ENCODE measurements around the gene IDH3A.

The IDH3A gene

GRCh38 chr15:78164010-78164409 lies 14.8 kb downstream of the IDH3A start:
- no peak overlapping the region for H3K4me3 ChIP-seq (ENCODE audit: control insufficient read depth in 1 of 7, extremely low read depth in 1 of 7, insufficient read depth in 4 of 7, low read depth in 2 of 7, low read length in 6 of 7)
- POLR2A ChIA-PET = no interaction called here
- no peak for DNase-seq
- CTCF ChIA-PET = no interaction called here
- WGBS (ENCODE audit: insufficient coverage) = no CpG with 5 or more reads among the region's 2 CpGs
- H3K27me3 ChIP-seq (replicated peaks in 2 of 5; ENCODE audit: control insufficient read depth in 4 of 5, insufficient read depth in 5 of 5, low read length in 4 of 5) = no peaks in the 10 kb centered on the region
- peaks cover 6 to 18% (median 9%) of the 10 kb centered on the region in 4 experiments for H3K4me1 ChIP-seq (ENCODE audit: control extremely low read depth in 1 of 4, control insufficient read depth in 4 of 4, insufficient read depth in 4 of 4, low read length in 3 of 4)
- no peaks in the 10 kb centered on the region for H3K9me3 ChIP-seq (ENCODE audit: control extremely low read depth in 1 of 5, control insufficient read depth in 4 of 5, insufficient read depth in 2 of 5, low read depth in 1 of 5, low read length in 4 of 5)
- no peak overlapping the region for H3K27ac ChIP-seq (ENCODE audit: insufficient read depth in 1 of 2, low read depth in 1 of 2, low read length in 2 of 2, poor library complexity in 1 of 2, severe bottlenecking in 2 of 2)
- peaks cover 4 to 65% (median 39%) of the 10 kb centered on the region in 4 experiments for H3K36me3 ChIP-seq (ENCODE audit: control insufficient read depth in 4 of 4, insufficient read depth in 4 of 4, low read length in 3 of 4)

- peaks cover 2 to 70% (median 37%) of the 10 kb centered on the region in 4 experiments for H3K36me3 ChIP-seq (ENCODE audit: control insufficient read depth in 4 of 4, insufficient read depth in 4 of 4, low read length in 3 of 4)
- peak in 2 of 3 donors; percentile 50 to 54 for DNase-seq
- peaks cover 7 to 36% (median 17%) of the 10 kb centered on the region in 4 experiments for H3K4me1 ChIP-seq (ENCODE audit: control extremely low read depth in 1 of 4, control insufficient read depth in 4 of 4, insufficient read depth in 4 of 4, low read length in 3 of 4)
- no peaks in the 10 kb centered on the region for H3K27me3 ChIP-seq (replicated peaks in 2 of 5; ENCODE audit: control insufficient read depth in 4 of 5, insufficient read depth in 5 of 5, low read length in 4 of 5)
- no peak overlapping the region for H3K27ac ChIP-seq (ENCODE audit: insufficient read depth in 1 of 2, low read depth in 1 of 2, low read length in 2 of 2, poor library complexity in 1 of 2, severe bottlenecking in 2 of 2)
- H3K4me3 ChIP-seq (ENCODE audit: control insufficient read depth in 1 of 7, extremely low read depth in 1 of 7, insufficient read depth in 4 of 7, low read depth in 2 of 7, low read length in 6 of 7) = no peak overlapping the region
- 100% methylated on average over 2 of the region's 10 CpGs for WGBS (ENCODE audit: insufficient coverage)
- POLR2A ChIA-PET = interaction anchor here (0.6 kb wide), 1 partner anchor 127 kb away, joined by 4 read pairs; no protein-coding TSS in a partner anchor
- no peaks in the 10 kb centered on the region for H3K9me3 ChIP-seq (ENCODE audit: control extremely low read depth in 1 of 5, control insufficient read depth in 4 of 5, insufficient read depth in 2 of 5, low read depth in 1 of 5, low read length in 4 of 5)
- CTCF ChIA-PET = interaction anchor here (1.1 kb wide), 1 partner anchor 29 kb away, joined by 3 read pairs; no protein-coding TSS in a partner anchor
Observed at GRCh38 chr15:78167227-78167888, 18.2 kb downstream of the IDH3A start.

GRCh38 chr15:78168608-78169007 lies 19.4 kb downstream of the IDH3A start:
- WGBS (ENCODE audit: insufficient coverage) = 55% methylated on average over 4 of the region's 5 CpGs
- peaks cover 2 to 70% (median 32%) of the 10 kb centered on the region in 4 experiments for H3K36me3 ChIP-seq (ENCODE audit: control insufficient read depth in 4 of 4, insufficient read depth in 4 of 4, low read length in 3 of 4)
- POLR2A ChIA-PET = interaction anchor here (0.7 kb wide), 1 partner anchor 42 kb away, joined by 7 read pairs; no protein-coding TSS in a partner anchor

GRCh38 chr15:78170848-78171773 lies 21.9 kb downstream of the IDH3A start:
- H3K27ac ChIP-seq (ENCODE audit: insufficient read depth in 1 of 2, low read depth in 1 of 2, low read length in 2 of 2, poor library complexity in 1 of 2, severe bottlenecking in 2 of 2) = no peak overlapping the region
- ChIA-PET POLR2A (no interaction called here), CTCF (interaction anchor here (1.1 to 1.8 kb wide), 4 partner anchors 21 to 44 kb away, joined by 3 to 8 read pairs (median 4); partner anchors contain the start of gene CIB2)
- no peak overlapping the region for H3K4me3 ChIP-seq (ENCODE audit: control insufficient read depth in 1 of 7, extremely low read depth in 1 of 7, insufficient read depth in 4 of 7, low read depth in 2 of 7, low read length in 6 of 7)
- no peaks in the 10 kb centered on the region for H3K9me3 ChIP-seq (ENCODE audit: control extremely low read depth in 1 of 5, control insufficient read depth in 4 of 5, insufficient read depth in 2 of 5, low read depth in 1 of 5, low read length in 4 of 5)
- WGBS (ENCODE audit: insufficient coverage) = over 99% methylated on average over 10 of the region's 17 CpGs
- peaks cover 18 to 67% (median 46%) of the 10 kb centered on the region in 4 experiments for H3K4me1 ChIP-seq (ENCODE audit: control extremely low read depth in 1 of 4, control insufficient read depth in 4 of 4, insufficient read depth in 4 of 4, low read length in 3 of 4)
- H3K27me3 ChIP-seq (replicated peaks in 2 of 5; ENCODE audit: control insufficient read depth in 4 of 5, insufficient read depth in 5 of 5, low read length in 4 of 5) = no peaks in the 10 kb centered on the region
- peak in 2 of 3 donors; percentile 30 to 36 for DNase-seq
- H3K36me3 ChIP-seq (ENCODE audit: control insufficient read depth in 4 of 4, insufficient read depth in 4 of 4, low read length in 3 of 4) = peaks cover 2 to 51% (median 21%) of the 10 kb centered on the region in 4 experiments

More at GRCh38 chr15:78168608-78169007, 19.4 kb downstream of the IDH3A start:
- peak in 2 of 3 donors; percentile 54 to 59 for DNase-seq
- CTCF ChIA-PET = interaction anchor here (0.6 to 1.6 kb wide), 3 partner anchors 27 to 1291 kb away, joined by 3 to 6 read pairs (median 3); partner anchors contain the start of gene CIB2
- Histone ChIP-seq H3K27me3 (replicated peaks in 2 of 5; ENCODE audit: control insufficient read depth in 4 of 5, insufficient read depth in 5 of 5, low read length in 4 of 5) (no peaks in the 10 kb centered on the region), H3K4me3 (ENCODE audit: control insufficient read depth in 1 of 7, extremely low read depth in 1 of 7, insufficient read depth in 4 of 7, low read depth in 2 of 7, low read length in 6 of 7) (no peak overlapping the region), H3K4me1 (ENCODE audit: control extremely low read depth in 1 of 4, control insufficient read depth in 4 of 4, insufficient read depth in 4 of 4, low read length in 3 of 4) (peaks cover 8 to 45% (median 24%) of the 10 kb centered on the region in 4 experiments), H3K9me3 (ENCODE audit: control extremely low read depth in 1 of 5, control insufficient read depth in 4 of 5, insufficient read depth in 2 of 5, low read depth in 1 of 5, low read length in 4 of 5) (no peaks in the 10 kb centered on the region), H3K27ac (ENCODE audit: insufficient read depth in 1 of 2, low read depth in 1 of 2, low read length in 2 of 2, poor library complexity in 1 of 2, severe bottlenecking in 2 of 2) (no peak overlapping the region)

GRCh38 chr15:78171864-78172472 lies 22.8 kb downstream of the IDH3A start:
- CTCF ChIA-PET = interaction anchor here (0.9 to 1.8 kb wide), 8 partner anchors 9 to 44 kb away, joined by 3 to 8 read pairs (median 3); partner anchors contain the start of gene CIB2
- DNase-seq = no peak
- Histone ChIP-seq H3K9me3 (ENCODE audit: control extremely low read depth in 1 of 5, control insufficient read depth in 4 of 5, insufficient read depth in 2 of 5, low read depth in 1 of 5, low read length in 4 of 5) (no peaks in the 10 kb centered on the region), H3K4me1 (ENCODE audit: control extremely low read depth in 1 of 4, control insufficient read depth in 4 of 4, insufficient read depth in 4 of 4, low read length in 3 of 4) (peaks cover 18 to 67% (median 46%) of the 10 kb centered on the region in 4 experiments), H3K27me3 (replicated peaks in 2 of 5; ENCODE audit: control insufficient read depth in 4 of 5, insufficient read depth in 5 of 5, low read length in 4 of 5) (no peaks in the 10 kb centered on the region), H3K36me3 (ENCODE audit: control insufficient read depth in 4 of 4, insufficient read depth in 4 of 4, low read length in 3 of 4) (peaks cover 0 to 44% (median 16%) of the 10 kb centered on the region in 4 experiments), H3K4me3 (ENCODE audit: control insufficient read depth in 1 of 7, extremely low read depth in 1 of 7, insufficient read depth in 4 of 7, low read depth in 2 of 7, low read length in 6 of 7) (no peak overlapping the region), H3K27ac (ENCODE audit: insufficient read depth in 1 of 2, low read depth in 1 of 2, low read length in 2 of 2, poor library complexity in 1 of 2, severe bottlenecking in 2 of 2) (no peak overlapping the region)
- WGBS (ENCODE audit: insufficient coverage) = 95% methylated on average over 5 of the region's 9 CpGs
- POLR2A ChIA-PET = no interaction called here

GRCh38 chr15:78174401-78174800 lies 25.2 kb downstream of the IDH3A start:
- DNase-seq = peak; percentile 55 to 93 (median 92)
- POLR2A ChIA-PET = interaction anchor here (0.6 to 0.9 kb wide), 3 partner anchors 12 to 66 kb away, joined by 3 to 4 read pairs (median 3); no protein-coding TSS in a partner anchor
- Histone ChIP-seq H3K9me3 (ENCODE audit: control extremely low read depth in 1 of 5, control insufficient read depth in 4 of 5, insufficient read depth in 2 of 5, low read depth in 1 of 5, low read length in 4 of 5) (no peaks in the 10 kb centered on the region), H3K27me3 (replicated peaks in 2 of 5; ENCODE audit: control insufficient read depth in 4 of 5, insufficient read depth in 5 of 5, low read length in 4 of 5) (no peaks in the 10 kb centered on the region), H3K36me3 (ENCODE audit: control insufficient read depth in 4 of 4, insufficient read depth in 4 of 4, low read length in 3 of 4) (peaks cover 0 to 30% (median 13%) of the 10 kb centered on the region in 4 experiments), H3K4me3 (ENCODE audit: control insufficient read depth in 1 of 7, extremely low read depth in 1 of 7, insufficient read depth in 4 of 7, low read depth in 2 of 7, low read length in 6 of 7) (peak overlapping the region in 3 of 7 experiments; percentile 6 to 18 (median 8)), H3K27ac (ENCODE audit: insufficient read depth in 1 of 2, low read depth in 1 of 2, low read length in 2 of 2, poor library complexity in 1 of 2, severe bottlenecking in 2 of 2) (no peak overlapping the region), H3K4me1 (ENCODE audit: control extremely low read depth in 1 of 4, control insufficient read depth in 4 of 4, insufficient read depth in 4 of 4, low read length in 3 of 4) (peaks cover 11 to 49% (median 38%) of the 10 kb centered on the region in 4 experiments)
- 8% methylated on average over 6 of the region's 9 CpGs for WGBS (ENCODE audit: insufficient coverage)
- CTCF ChIA-PET = interaction anchor here (0.9 to 7.5 kb wide), 6 partner anchors 19 to 170 kb away, joined by 3 to 66 read pairs (median 4); no protein-coding TSS in a partner anchor
